Activated CD8-positive, alpha-beta T cell treated with anti-CD3 and anti-CD28 coated beads for 36 hours (primary cell): ENCODE results near the gene SPEF1. TPM values are rescaled to one million over a fixed set of nuclear protein-coding genes. Genes with fewer than 3 reads are reported as not detected.

Experiments used
- ATAC-seq: fragments of 200-7000 bp; cut with Tn5 transposase; one replicate; pipeline ENCODE4 v1.10.0; 2021; ENCODE audit warnings: mild to moderate bottlenecking, moderate library complexity
- CTCF ChIA-PET: fragments of 350-600 bp; sonication (Branson Sonifier 250); formaldehyde crosslinking; loops from one replicate; lab custom pipeline; 2021; ENCODE audit warnings: antibody characterized with exemption; lab: Charles Lee
- POLR2A ChIA-PET: fragments of 350-600 bp; sonication (Branson Sonifier 250); formaldehyde crosslinking; loops from one replicate; lab custom pipeline; 2021; ENCODE audit warnings: antibody characterized with exemption; lab: Charles Lee
- DNase-seq: peaks from one replicate; pipeline ENCODE4 v3.0.0-alpha.2; 2020
- H3K27ac Mint-ChIP-seq: one replicate; pipeline ENCODE4 v1.8.0; 2021; ENCODE audit warnings: mild to moderate bottlenecking, mixed read lengths
- H3K27me3 Mint-ChIP-seq: one replicate; pipeline ENCODE4 v1.8.0; 2021; ENCODE audit warnings: mixed read lengths
- H3K36me3 Mint-ChIP-seq: one replicate; pipeline ENCODE4 v1.8.0; 2021; ENCODE audit warnings: low read depth, mixed read lengths
- H3K4me1 Mint-ChIP-seq: one replicate; pipeline ENCODE4 v1.8.0; 2021; ENCODE audit warnings: low read depth, mixed read lengths
- H3K4me3 Mint-ChIP-seq: one replicate; pipeline ENCODE4 v1.8.0; 2021; ENCODE audit warnings: mild to moderate bottlenecking, moderate library complexity, mixed read lengths
- H3K9me3 Mint-ChIP-seq: one replicate; pipeline ENCODE4 v1.8.0; 2021; ENCODE audit warnings: mixed read lengths
- intact Hi-C: fragments of 100-400 bp; cut with micrococcal nuclease; formaldehyde crosslinking; loops from one replicate; pipeline ENCODE4 v1.10.0; 2022
- total RNA-seq, 2 experiments: library from RNA; stranded (reverse); gene quantifications; one replicate each; pipeline ENCODE4 v1.2.3, GENCODE V29; 2021
- TF ChIP-seq, protein P1 (sequence below): fragments of 200-600 bp; IDR thresholded peaks from one replicate; pipeline ENCODE4 v1.8.0; 2022; ENCODE audit warnings: antibody characterized with exemption, mild to moderate bottlenecking

Gene SPEF1
- total RNA-seq, 2 experiments from 2014 or later, result 0.23 TPM; not detected in 1

DNA sequence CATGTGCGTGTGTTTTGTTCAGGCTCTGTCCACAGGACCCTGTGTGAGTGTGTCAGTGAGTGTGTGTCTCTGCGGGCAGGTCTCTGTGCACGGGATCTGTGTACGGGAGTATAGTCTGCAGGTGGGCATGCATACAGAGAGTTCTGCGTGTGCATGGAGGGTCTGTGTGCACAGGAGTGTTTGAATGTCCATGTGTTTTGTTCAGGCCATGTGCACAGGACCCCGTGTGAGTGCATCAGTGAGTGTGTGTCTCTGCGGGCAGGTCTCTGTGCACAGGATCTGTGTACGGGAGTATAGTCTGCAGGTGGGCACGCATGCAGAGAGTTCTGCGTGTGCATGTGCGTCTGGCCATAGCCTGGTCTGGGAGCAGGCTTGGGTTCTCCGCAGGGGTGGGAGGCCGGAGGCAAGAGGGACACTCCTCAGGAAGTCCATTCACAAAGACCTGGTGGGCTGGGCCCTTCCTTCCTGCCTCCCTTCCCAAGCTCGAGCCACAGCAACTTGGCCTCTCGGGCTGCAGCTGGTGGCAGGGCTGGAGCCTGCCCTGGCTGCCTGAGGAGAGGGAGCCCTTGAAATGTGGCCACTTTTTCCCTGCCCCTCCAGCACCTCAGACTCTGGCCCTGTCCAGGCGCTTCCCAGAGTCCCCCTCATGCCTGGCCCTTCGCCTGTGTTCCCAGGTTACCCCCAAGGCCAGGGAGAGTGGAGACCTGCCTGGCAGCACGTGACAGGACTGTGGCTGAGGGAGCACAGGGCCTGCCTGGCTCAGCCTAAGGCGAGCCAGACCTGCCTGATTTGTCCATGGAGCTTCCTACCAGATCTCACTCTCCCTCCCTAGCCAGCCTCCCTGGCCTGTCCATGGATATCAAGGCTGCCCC, 42.0 kb downstream of the SPEF1 start:
- H3K4me1 Mint-ChIP-seq, result no peaks in the 10 kb centered on the region
- intact Hi-C loops, result no loop called here
- DNase-seq (no peak), ATAC-seq (no peak)
- no peak overlapping the region for H3K27ac Mint-ChIP-seq
- no peaks in the 10 kb centered on the region for H3K9me3 Mint-ChIP-seq
- H3K27me3 Mint-ChIP-seq, result no peaks in the 10 kb centered on the region
- H3K36me3 Mint-ChIP-seq, result no peaks in the 10 kb centered on the region
- CTCF ChIA-PET, result interaction anchor here (1.2 to 2.3 kb wide), 2 partner anchors 10 to 29 kb away, joined by 7 to 10 read pairs; no protein-coding TSS in a partner anchor
- H3K4me3 Mint-ChIP-seq, result no peak overlapping the region
- TF ChIP-seq, protein P1, sequence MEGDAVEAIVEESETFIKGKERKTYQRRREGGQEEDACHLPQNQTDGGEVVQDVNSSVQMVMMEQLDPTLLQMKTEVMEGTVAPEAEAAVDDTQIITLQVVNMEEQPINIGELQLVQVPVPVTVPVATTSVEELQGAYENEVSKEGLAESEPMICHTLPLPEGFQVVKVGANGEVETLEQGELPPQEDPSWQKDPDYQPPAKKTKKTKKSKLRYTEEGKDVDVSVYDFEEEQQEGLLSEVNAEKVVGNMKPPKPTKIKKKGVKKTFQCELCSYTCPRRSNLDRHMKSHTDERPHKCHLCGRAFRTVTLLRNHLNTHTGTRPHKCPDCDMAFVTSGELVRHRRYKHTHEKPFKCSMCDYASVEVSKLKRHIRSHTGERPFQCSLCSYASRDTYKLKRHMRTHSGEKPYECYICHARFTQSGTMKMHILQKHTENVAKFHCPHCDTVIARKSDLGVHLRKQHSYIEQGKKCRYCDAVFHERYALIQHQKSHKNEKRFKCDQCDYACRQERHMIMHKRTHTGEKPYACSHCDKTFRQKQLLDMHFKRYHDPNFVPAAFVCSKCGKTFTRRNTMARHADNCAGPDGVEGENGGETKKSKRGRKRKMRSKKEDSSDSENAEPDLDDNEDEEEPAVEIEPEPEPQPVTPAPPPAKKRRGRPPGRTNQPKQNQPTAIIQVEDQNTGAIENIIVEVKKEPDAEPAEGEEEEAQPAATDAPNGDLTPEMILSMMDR, result no peak
- POLR2A ChIA-PET, result no interaction called here

DNA sequence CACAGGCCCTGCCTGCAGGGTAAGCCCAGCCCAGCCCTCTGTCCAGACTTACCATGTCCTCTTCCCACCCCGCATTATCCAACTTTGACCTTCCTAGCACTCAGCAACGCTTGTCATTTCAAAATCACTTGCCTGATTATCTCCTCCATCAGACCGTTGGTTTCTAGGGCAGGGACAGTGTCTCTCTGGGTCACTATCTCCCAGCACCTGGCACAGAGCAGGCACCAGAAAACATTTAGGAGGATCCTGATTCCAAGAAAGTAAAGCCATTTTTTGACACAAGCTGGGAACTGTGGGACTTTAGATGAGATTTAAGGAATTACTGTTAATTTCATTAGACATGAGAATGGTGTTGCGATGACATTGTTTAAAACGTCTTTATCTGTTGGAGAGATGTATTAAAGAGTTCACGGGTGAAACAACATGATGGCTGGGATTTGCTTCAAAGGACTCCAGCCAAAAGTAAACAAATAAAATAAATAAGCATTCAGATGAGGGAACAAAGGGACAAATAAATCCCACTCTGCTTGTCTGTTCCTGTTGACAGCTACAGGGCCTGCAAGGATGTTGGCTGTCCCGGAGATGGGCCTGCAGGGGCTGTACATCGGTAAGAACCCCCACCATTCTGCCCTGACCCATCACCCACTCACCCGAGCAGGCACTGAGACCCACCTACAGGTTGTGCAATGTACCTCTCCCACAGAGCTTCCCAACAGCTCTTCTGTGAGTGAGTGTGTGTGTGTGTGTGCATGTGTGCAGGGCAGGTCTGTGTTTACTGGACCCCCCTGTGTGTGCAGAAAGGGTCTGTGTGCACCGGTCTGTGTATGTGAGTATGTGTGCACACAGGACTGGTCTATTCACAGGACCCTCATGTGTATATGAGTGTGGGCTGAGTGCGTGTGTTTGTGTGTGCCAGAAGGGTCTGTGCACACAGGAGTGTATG, 42.9 kb downstream of the SPEF1 start:
- DNase-seq, result no peak
- Mint-ChIP-seq H3K27ac (no peak overlapping the region), H3K36me3 (no peaks in the 10 kb centered on the region), H3K4me3 (no peak overlapping the region), H3K9me3 (no peaks in the 10 kb centered on the region), H3K27me3 (peaks cover 3% of the 10 kb centered on the region), H3K4me1 (no peaks in the 10 kb centered on the region)
- intact Hi-C loops, result no loop called here
- ATAC-seq, result no peak
- ChIA-PET POLR2A (interaction anchor here (1.0 kb wide), 1 partner anchor 9 kb away, joined by 4 read pairs; no protein-coding TSS in a partner anchor), CTCF (interaction anchor here (2.3 kb wide), 2 partner anchors 13 to 28 kb away, joined by 8 to 10 read pairs; no protein-coding TSS in a partner anchor)
- TF ChIP-seq, protein P1, result no peak

DNA sequence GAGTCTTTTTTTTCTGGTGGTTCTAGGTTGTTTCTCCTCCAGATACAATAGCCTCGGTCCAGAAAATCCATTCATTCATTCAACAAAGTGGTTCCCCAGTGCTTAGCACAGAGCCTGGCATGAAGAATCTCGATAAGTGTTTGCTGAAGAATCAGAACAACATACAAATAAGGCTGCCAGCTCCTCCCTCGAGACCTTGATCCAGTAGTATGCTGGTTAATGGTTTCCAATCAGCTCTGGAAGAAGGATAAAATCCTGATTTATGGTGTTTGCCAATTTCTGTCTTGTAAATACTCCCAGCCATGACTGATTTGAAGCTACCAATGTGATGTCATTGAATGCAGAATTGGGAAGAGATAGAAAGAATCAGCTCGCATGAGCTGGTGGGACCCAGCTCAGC, 45.5 kb downstream of the SPEF1 start:
- intact Hi-C loops, result no loop called here
- Mint-ChIP-seq H3K4me1 (no peaks in the 10 kb centered on the region), H3K27ac (no peak overlapping the region), H3K9me3 (no peaks in the 10 kb centered on the region), H3K4me3 (no peak overlapping the region), H3K36me3 (no peaks in the 10 kb centered on the region), H3K27me3 (peaks cover 18% of the 10 kb centered on the region)
- CTCF ChIA-PET, result interaction anchor here (1.8 kb wide), 1 partner anchor 10 kb away, joined by 5 read pairs; no protein-coding TSS in a partner anchor
- ATAC-seq, result no peak
- POLR2A ChIA-PET, result no interaction called here
- TF ChIP-seq, protein P1, result no peak
- DNase-seq, result no peak

DNA sequence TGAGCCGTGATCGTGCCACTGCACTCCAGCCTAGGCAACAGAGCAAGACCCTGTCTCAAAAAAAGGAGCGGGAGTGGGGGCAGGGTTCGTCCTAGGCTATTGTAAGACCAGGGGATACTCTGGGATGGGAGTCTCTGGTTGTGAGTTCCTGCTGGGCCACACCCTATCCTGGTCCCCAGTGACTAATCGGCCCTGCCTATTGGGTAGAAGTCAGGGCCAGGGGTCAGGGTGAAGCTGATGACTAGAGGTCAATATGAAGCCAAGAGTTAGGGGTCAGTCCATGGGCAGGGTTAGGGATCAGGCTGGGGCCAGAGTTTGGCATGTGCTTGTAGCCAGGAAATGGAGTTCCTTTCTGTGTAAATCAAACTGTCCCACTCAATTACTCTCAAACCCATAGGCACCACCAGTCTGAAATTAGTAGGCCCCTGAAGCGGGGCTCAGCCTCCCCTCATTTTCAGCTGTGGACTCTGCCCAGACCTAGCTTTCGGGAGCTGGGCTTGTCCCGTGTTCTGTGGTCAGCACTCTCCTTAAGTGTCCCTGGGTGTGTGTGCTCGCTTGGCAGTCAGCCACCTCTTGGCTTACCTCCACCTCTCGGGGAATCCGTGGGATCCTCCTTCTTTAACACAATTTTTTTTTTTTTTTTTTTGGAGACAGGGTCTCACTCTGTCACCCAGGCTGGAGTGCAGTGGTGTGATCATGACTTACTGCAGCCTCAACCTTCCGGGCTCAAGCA, 47.0 kb downstream of the SPEF1 start:
- Mint-ChIP-seq H3K4me1 (no peaks in the 10 kb centered on the region), H3K27ac (no peak overlapping the region), H3K27me3 (peaks cover 26% of the 10 kb centered on the region), H3K4me3 (no peak overlapping the region), H3K9me3 (no peaks in the 10 kb centered on the region), H3K36me3 (no peaks in the 10 kb centered on the region)
- no peak for DNase-seq
- no peak for ATAC-seq
- CTCF ChIA-PET, result no interaction called here
- intact Hi-C loops, result no loop called here
- TF ChIP-seq, protein P1, result no peak
- POLR2A ChIA-PET, result no interaction called here
